GM21381 (cell line): Measurements from ENCODE around the gene HIF1A.
A peak's percentile ranks its signal among the peaks of the same experiment; 100 is the strongest.
"Not testable (repeated sequence)": the region's sequence is repeated elsewhere in the genome, so short reads cannot be mapped to it uniquely, and the experiment has no call there.

Source experiments
- ATAC-seq: cut with Tn5 transposase; IDR thresholded peaks from one replicate; pipeline ENCODE4 v1.9.1; 2021; ENCODE audit warnings: mild to moderate bottlenecking, moderate library complexity; ENCODE audit not compliant: unreplicated experiment

The HIF1A gene

GRCh38 chr14:61694830-61695694 lies at the start of gene HIF1A:
TSS of gene HIF1A (plus strand) at chr14:61695513. CDS start at chr14:61695805, 292 bp downstream.
- peak; percentile 89 for ATAC-seq

- ATAC-seq = no peak
These were observed 48.8 kb upstream of the HIF1A start for GRCh38 chr14:61646366-61647116.

- ATAC-seq = no peak
These were observed 47.6 kb upstream of the HIF1A start for GRCh38 chr14:61647704-61648103.

- no peak for ATAC-seq
These were observed 46.9 kb upstream of the HIF1A start for GRCh38 chr14:61648377-61648776.

GRCh38 chr14:61649283-61649682 lies 46.0 kb upstream of the HIF1A start:
- ATAC-seq = no peak

GRCh38 chr14:61651355-61651754 lies 44.0 kb upstream of the HIF1A start:
- no peak for ATAC-seq

GRCh38 chr14:61652526-61653262 lies 42.6 kb upstream of the HIF1A start:
- ATAC-seq = no peak

- no peak for ATAC-seq
These were observed 41.8 kb upstream of the HIF1A start for GRCh38 chr14:61653507-61653906.

- ATAC-seq = no peak
These were observed 41.3 kb upstream of the HIF1A start for GRCh38 chr14:61654026-61654425.

GRCh38 chr14:61655777-61656176 lies 39.5 kb upstream of the HIF1A start:
- ATAC-seq = no peak

GRCh38 chr14:61656341-61656740 lies 39.0 kb upstream of the HIF1A start:
- ATAC-seq = no peak

GRCh38 chr14:61658111-61658510 lies 37.2 kb upstream of the HIF1A start:
- ATAC-seq = not testable (repeated sequence)

GRCh38 chr14:61659582-61659981 lies 35.7 kb upstream of the HIF1A start:
- no peak for ATAC-seq

- peak; percentile 2 for ATAC-seq
These were observed 33.6 kb upstream of the HIF1A start for GRCh38 chr14:61661471-61662400.

- peak; percentile 82 for ATAC-seq
These were observed 32.6 kb upstream of the HIF1A start for GRCh38 chr14:61662437-61663311.

- peak; percentile 24 for ATAC-seq
These were observed 31.9 kb upstream of the HIF1A start for GRCh38 chr14:61663312-61663979.

GRCh38 chr14:61668282-61668681 lies 27.0 kb upstream of the HIF1A start:
- no peak for ATAC-seq

GRCh38 chr14:61670576-61670975 lies 24.7 kb upstream of the HIF1A start:
- ATAC-seq = peak; percentile 9

- peak; percentile 86 for ATAC-seq
These were observed 24.2 kb upstream of the HIF1A start for GRCh38 chr14:61671082-61671481.
